A549 (cell line): Measurements from ENCODE around the gene HDLBP. TPM values are rescaled to one million over a fixed set of nuclear protein-coding genes. Genes with fewer than 3 reads are reported as not detected.

Source experiments
- ATAC-seq, 2 experiments: fragments of 200-7000 bp in 1 of 2; fragments of >200 bp in 1 of 2; cut with Nextera tagmentation in 1 of 2; cut with Tn5 transposase in 1 of 2; 3 replicates each; pipeline versions ENCODE4 v1.8.0 to v1.9.1; 2018 to 2020; ENCODE audit warnings: mild to moderate bottlenecking in 1 of 2, moderate library complexity in 1 of 2
- CTCF ChIA-PET: fragments of 300-600 bp; sonication (Branson Sonifier 250); formaldehyde crosslinking; extraction: SDS; loops from one replicate; lab custom pipeline; 2021; ENCODE audit warnings: antibody characterized with exemption, inconsistent platforms; lab: Yijun Ruan, JAX
- POLR2A ChIA-PET: fragments of 350-600 bp; formaldehyde crosslinking; extraction: SDS; loops from one replicate; lab custom pipeline; 2021; ENCODE audit warnings: antibody characterized with exemption, inconsistent platforms; lab: Yijun Ruan, JAX
- DNase-seq, 2 experiments: peaks; one replicate each; pipeline versions ENCODE4 v3.0.0 to v3.0.0-alpha.2; 2011 to 2016; ENCODE audit warnings: low read depth in 1 of 2, low spot score in 1 of 2
- FAIRE-seq: peaks from 2 replicates; lab custom pipeline; 2011; peaks lifted over from hg19 to GRCh38; lab: Jason Lieb, UNC
- H3K27ac ChIP-seq, 2 experiments: fragments of >200 bp; sonication (Bioruptor Twin); formaldehyde crosslinking; 3 replicates each; pipeline ENCODE4 v1.5.1; 2016 to 2017
- H3K4me1 ChIP-seq: fragments of >200 bp; sonication (Bioruptor Twin); formaldehyde crosslinking; 3 replicates; pipeline ENCODE4 v1.6.1; 2016
- H3K4me2 ChIP-seq: fragments of >200 bp; sonication (Bioruptor Twin); formaldehyde crosslinking; 3 replicates; pipeline ENCODE4 v1.6.1; 2016
- H3K4me3 ChIP-seq: fragments of >200 bp; sonication (Bioruptor Twin); formaldehyde crosslinking; 3 replicates; pipeline ENCODE4 v1.5.1; 2016
- H3K9me3 ChIP-seq: fragments of >200 bp; sonication (Bioruptor Twin); formaldehyde crosslinking; 3 replicates; pipeline ENCODE4 v1.6.1; 2016
- CBX2 ChIP-seq: fragments of 200-600 bp; sonication (generic); IDR thresholded peaks from 2 replicates; pipeline ENCODE4 v1.6.1; 2016; ENCODE audit warnings: low read depth, mild to moderate bottlenecking, borderline replicate concordance
- CBX8 ChIP-seq: fragments of 200-600 bp; sonication (generic); IDR thresholded peaks from 2 replicates; pipeline ENCODE4 v1.6.1; 2016
- CEBPB ChIP-seq, 2 experiments: fragments of >200 bp in 1 of 2; sonication (Bioruptor Twin) in 1 of 2; formaldehyde crosslinking in 1 of 2; IDR thresholded peaks; 2 replicates each; pipeline ENCODE4 v1.6.1; 2012 to 2016
- CHD4 ChIP-seq: fragments of 200-600 bp; sonication (generic); IDR thresholded peaks from 2 replicates; pipeline ENCODE4 v1.6.1; 2016; ENCODE audit warnings: antibody characterized with exemption, mild to moderate bottlenecking, borderline replicate concordance
- E2F6 ChIP-seq: IDR thresholded peaks from 2 replicates; pipeline ENCODE4 v1.6.1; 2012; ENCODE audit warnings: low read depth, borderline replicate concordance
- ESRRA ChIP-seq: fragments of 150-350 bp; IDR thresholded peaks from 2 replicates; pipeline ENCODE4 v1.6.1; 2014; ENCODE audit warnings: mild to moderate bottlenecking, low read length, borderline replicate concordance
- HDAC2 ChIP-seq: fragments of 200-600 bp; sonication (generic); IDR thresholded peaks from 2 replicates; pipeline ENCODE4 v1.6.1; 2016
- HEYL ChIP-seq: fragments of 250-450 bp; sonication (Bioruptor Pico); IDR thresholded peaks from 2 replicates; pipeline ENCODE4 v1.8.0; 2021; ENCODE audit warnings: mild to moderate bottlenecking, moderate library complexity
- KDM1A ChIP-seq: fragments of 200-600 bp; sonication (generic); IDR thresholded peaks from 2 replicates; pipeline ENCODE4 v1.6.1; 2016; ENCODE audit warnings: low read depth, mild to moderate bottlenecking
- MAFK ChIP-seq: fragments of 450-650 bp; IDR thresholded peaks from 2 replicates; pipeline ENCODE4 v1.6.1; 2014; ENCODE audit not compliant: partially characterized antibody
- MAZ ChIP-seq: fragments of 150-350 bp; IDR thresholded peaks from 2 replicates; pipeline ENCODE4 v1.6.1; 2014; ENCODE audit warnings: antibody characterized with exemption, low read depth, low read length, borderline replicate concordance
- MYC ChIP-seq: IDR thresholded peaks from 2 replicates; pipeline ENCODE4 v1.6.1; 2012; ENCODE audit warnings: mild to moderate bottlenecking, inconsistent platforms, low read length, improper control_type of control experiment, borderline replicate concordance
- NPAS2 ChIP-seq: fragments of 250-450 bp; sonication (Bioruptor Pico); IDR thresholded peaks from 2 replicates; pipeline ENCODE4 v1.8.0; 2022; ENCODE audit warnings: mild to moderate bottlenecking, moderate library complexity, borderline replicate concordance
- NR3C1 ChIP-seq: fragments of >200 bp; sonication (Bioruptor Twin); formaldehyde crosslinking; IDR thresholded peaks from 3 replicates; pipeline ENCODE4 v1.6.1; 2017
- PBX3 ChIP-seq: IDR thresholded peaks from 2 replicates; pipeline ENCODE4 v1.6.1; 2012
- POLR2AphosphoS2 ChIP-seq: conservative IDR thresholded peaks from 2 replicates; pipeline ENCODE4 v1.6.1; 2012; ENCODE audit warnings: low read length, improper control_type of control experiment, inconsistent platforms
- RARB ChIP-seq: fragments of 250-450 bp; sonication (Bioruptor Pico); IDR thresholded peaks from 2 replicates; pipeline ENCODE4 v1.8.0; 2021; ENCODE audit warnings: mild to moderate bottlenecking, moderate library complexity
- RCOR1 ChIP-seq: fragments of 150-350 bp; IDR thresholded peaks from 2 replicates; pipeline ENCODE4 v1.6.1; 2014; ENCODE audit warnings: antibody characterized with exemption, low read length, low read depth
- RFX5 ChIP-seq: fragments of 450-650 bp; IDR thresholded peaks from 2 replicates; pipeline ENCODE4 v1.7.1; 2014; ENCODE audit warnings: antibody characterized with exemption, mild to moderate bottlenecking, moderate library complexity
- SREBF2 ChIP-seq: fragments of 450-650 bp; IDR thresholded peaks from 2 replicates; pipeline ENCODE4 v1.6.1; 2014; ENCODE audit warnings: mild to moderate bottlenecking, moderate library complexity
- TFCP2L1 ChIP-seq: fragments of 250-450 bp; sonication (Bioruptor Pico); IDR thresholded peaks from 2 replicates; pipeline ENCODE4 v1.5.0; 2021; ENCODE audit warnings: mild to moderate bottlenecking
- ZSCAN20 ChIP-seq: fragments of 250-450 bp; sonication (Bioruptor Pico); IDR thresholded peaks from 2 replicates; pipeline ENCODE4 v1.8.0; 2022; ENCODE audit warnings: mild to moderate bottlenecking, moderate library complexity
- WGBS: methylation state at CpG from one replicate; pipeline ENCODE4 v1.1.6; 2017; ENCODE audit errors: missing lambda C conversion rate; 5-methylcytosine and 5-hydroxymethylcytosine counted together
- polyA plus RNA-seq, 4 experiments: library from polyadenylated mRNA; depleted of rRNA in 3 of 4; stranded (reverse); fragments of >200 nt; fragmentation: RNase III in 1 of 4; extraction: RNeasy Plus Mini Kit Qiagen cat#74134 plus additional on column Dnase treatment in 1 of 4; gene quantifications; 2 replicates in 3 of 4; 3 replicates in 1 of 4; pipeline ENCODE4 v1.2.3, GENCODE V29; 2011 to 2017
- TF ChIP-seq, protein P1 (sequence below): fragments of 200-600 bp; sonication (generic); IDR thresholded peaks from 2 replicates; pipeline ENCODE4 v1.6.1; 2016; ENCODE audit warnings: antibody characterized with exemption, mild to moderate bottlenecking, moderate library complexity
- TF ChIP-seq, protein P2 (sequence below): fragments of 250-450 bp; sonication (Bioruptor Pico); IDR thresholded peaks from 2 replicates; pipeline ENCODE4 v1.5.0; 2021; ENCODE audit warnings: mild to moderate bottlenecking, moderate library complexity, borderline replicate concordance

HDLBP gene
- polyA plus RNA-seq, 2 of the 4 experiments (the other 2 are of a cell fraction) = 248 to 292 TPM

DNA sequence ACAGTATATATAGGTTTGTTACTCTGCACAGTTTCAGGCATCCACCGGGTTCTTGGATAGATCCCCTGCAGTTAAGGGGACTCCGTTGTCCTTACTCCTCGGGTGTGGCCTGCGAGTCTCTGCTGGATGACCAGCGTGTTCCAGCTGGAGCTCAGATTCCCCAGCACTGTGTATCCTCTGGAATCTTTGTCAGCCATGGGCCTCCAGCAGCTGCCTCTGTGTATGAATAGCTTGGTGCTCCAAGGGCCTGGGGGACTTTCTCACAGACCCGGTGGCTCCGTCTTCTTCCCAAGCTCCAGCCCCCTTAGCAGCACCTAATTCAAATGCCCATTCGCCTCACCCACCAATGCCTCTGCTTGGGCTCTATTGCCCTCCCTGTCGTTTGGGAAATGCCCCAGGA is 120.7 kb downstream of the HDLBP start:
- ATAC-seq = no peak
- CTCF ChIA-PET = no interaction called here
- Histone ChIP-seq H3K27ac (no peak overlapping the region), H3K4me1 (no peaks in the 10 kb centered on the region), H3K9me3 (no peaks in the 10 kb centered on the region), H3K4me3 (no peak overlapping the region), H3K4me2 (no peak overlapping the region)
- POLR2A ChIA-PET = no interaction called here
- no peak for DNase-seq
- WGBS = 58% methylated on average over 9 of the region's 9 CpGs
- TF ChIP-seq HEYL (CRISPR knock-in tag) = no peak
- no peak for TF ChIP-seq E2F6
- TF ChIP-seq CBX8 = no peak
- TF ChIP-seq, protein P1, sequence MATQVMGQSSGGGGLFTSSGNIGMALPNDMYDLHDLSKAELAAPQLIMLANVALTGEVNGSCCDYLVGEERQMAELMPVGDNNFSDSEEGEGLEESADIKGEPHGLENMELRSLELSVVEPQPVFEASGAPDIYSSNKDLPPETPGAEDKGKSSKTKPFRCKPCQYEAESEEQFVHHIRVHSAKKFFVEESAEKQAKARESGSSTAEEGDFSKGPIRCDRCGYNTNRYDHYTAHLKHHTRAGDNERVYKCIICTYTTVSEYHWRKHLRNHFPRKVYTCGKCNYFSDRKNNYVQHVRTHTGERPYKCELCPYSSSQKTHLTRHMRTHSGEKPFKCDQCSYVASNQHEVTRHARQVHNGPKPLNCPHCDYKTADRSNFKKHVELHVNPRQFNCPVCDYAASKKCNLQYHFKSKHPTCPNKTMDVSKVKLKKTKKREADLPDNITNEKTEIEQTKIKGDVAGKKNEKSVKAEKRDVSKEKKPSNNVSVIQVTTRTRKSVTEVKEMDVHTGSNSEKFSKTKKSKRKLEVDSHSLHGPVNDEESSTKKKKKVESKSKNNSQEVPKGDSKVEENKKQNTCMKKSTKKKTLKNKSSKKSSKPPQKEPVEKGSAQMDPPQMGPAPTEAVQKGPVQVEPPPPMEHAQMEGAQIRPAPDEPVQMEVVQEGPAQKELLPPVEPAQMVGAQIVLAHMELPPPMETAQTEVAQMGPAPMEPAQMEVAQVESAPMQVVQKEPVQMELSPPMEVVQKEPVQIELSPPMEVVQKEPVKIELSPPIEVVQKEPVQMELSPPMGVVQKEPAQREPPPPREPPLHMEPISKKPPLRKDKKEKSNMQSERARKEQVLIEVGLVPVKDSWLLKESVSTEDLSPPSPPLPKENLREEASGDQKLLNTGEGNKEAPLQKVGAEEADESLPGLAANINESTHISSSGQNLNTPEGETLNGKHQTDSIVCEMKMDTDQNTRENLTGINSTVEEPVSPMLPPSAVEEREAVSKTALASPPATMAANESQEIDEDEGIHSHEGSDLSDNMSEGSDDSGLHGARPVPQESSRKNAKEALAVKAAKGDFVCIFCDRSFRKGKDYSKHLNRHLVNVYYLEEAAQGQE = no peak
- no peak for TF ChIP-seq NR3C1
- no peak for TF ChIP-seq HDAC2
- TF ChIP-seq RARB = no peak
- TF ChIP-seq TFCP2L1 (CRISPR knock-in tag) = no peak
- TF ChIP-seq MAZ = no peak
- no peak for TF ChIP-seq NPAS2 (CRISPR knock-in tag)
- FAIRE-seq = no peak

DNA sequence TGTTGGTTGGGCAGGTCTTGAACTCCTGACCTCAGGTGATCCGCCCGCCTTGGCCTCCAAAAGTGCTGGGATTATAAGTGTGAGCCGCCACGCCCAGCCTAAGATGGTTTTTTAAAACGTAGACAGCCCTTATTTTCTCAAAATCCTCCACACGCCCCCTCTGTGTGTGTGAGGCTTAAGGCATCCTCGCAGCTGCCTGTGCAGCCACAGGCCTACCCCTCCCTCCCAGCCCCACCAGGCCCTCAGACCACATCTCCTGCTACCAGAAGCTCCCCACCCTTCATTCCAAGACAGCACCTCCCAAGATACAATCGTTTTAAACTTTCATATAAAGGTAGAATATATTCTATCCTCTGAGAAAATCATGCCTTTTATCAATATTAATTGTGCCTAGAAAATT is 122.2 kb downstream of the HDLBP start:
- no peaks in the 10 kb centered on the region for H3K9me3 ChIP-seq
- TF ChIP-seq, protein P2, sequence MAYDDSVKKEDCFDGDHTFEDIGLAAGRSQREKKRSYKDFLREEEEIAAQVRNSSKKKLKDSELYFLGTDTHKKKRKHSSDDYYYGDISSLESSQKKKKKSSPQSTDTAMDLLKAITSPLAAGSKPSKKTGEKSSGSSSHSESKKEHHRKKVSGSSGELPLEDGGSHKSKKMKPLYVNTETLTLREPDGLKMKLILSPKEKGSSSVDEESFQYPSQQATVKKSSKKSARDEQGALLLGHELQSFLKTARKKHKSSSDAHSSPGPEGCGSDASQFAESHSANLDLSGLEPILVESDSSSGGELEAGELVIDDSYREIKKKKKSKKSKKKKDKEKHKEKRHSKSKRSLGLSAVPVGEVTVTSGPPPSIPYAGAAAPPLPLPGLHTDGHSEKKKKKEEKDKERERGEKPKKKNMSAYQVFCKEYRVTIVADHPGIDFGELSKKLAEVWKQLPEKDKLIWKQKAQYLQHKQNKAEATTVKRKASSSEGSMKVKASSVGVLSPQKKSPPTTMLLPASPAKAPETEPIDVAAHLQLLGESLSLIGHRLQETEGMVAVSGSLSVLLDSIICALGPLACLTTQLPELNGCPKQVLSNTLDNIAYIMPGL (CRISPR knock-in tag) = no peak
- TF ChIP-seq RCOR1 = no peak
- H3K4me3 ChIP-seq = no peak overlapping the region
- ChIA-PET CTCF (no interaction called here), POLR2A (interaction anchor here (0.6 kb wide), 1 partner anchor 279 kb away, joined by 3 read pairs; no protein-coding TSS in a partner anchor)
- peaks cover 1% of the 10 kb centered on the region; the same call in 1 of the 3 replicates for H3K4me1 ChIP-seq
- no peak overlapping the region for H3K27ac ChIP-seq
- 80% methylated on average over 8 of the region's 8 CpGs for WGBS
- DNase-seq (no peak), FAIRE-seq (no peak), ATAC-seq (no peak)
- no peak overlapping the region for H3K4me2 ChIP-seq

DNA sequence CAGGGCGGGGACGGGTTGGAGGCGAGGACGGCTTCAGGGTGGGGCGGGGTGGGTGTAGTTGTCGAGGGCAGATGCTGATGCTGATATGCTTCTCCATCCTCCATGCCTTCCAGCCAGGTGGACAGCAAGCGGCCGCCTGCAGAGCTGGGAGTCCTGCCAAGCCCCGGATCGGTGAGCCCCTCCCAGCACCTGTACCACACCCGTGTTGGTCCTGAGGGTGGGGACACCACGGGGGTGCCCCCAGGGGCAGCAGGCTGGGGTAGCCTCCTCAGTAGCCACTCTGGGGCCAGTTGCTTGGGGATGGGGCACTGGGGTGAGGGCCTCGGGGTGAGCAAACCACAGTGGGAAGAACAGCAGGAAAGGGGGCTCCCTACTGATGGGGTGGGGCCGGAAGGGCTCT is 124.4 kb downstream of the HDLBP start:
- WGBS = 66% methylated on average over 3 of the region's 14 CpGs
- no peak for ATAC-seq
- CTCF ChIA-PET = no interaction called here
- Histone ChIP-seq H3K9me3 (no peaks in the 10 kb centered on the region), H3K4me1 (peaks cover 6% of the 10 kb centered on the region; the same call in 1 of the 3 replicates), H3K4me2 (no peak overlapping the region), H3K27ac (no peak overlapping the region), H3K4me3 (no peak overlapping the region)
- FAIRE-seq = no peak
- POLR2A ChIA-PET = no interaction called here
- DNase-seq = no peak
- TF ChIP-seq PBX3 (no peak), CBX8 (no peak), RFX5 (no peak), SREBF2 (no peak), POLR2AphosphoS2 (no peak), CHD4 (no peak), CBX2 (no peak), MAFK (no peak), KDM1A (no peak), MYC (no peak), NR3C1 (no peak), ESRRA (no peak), ZSCAN20 (CRISPR knock-in tag) (no peak), CEBPB (IDR thresholded peaks at IDR 0.05) (no peak)
- TF ChIP-seq, protein P1 = no peak
